GM08714 (cell line): Measurements from ENCODE around the gene RAPH1.
A peak's percentile ranks its signal among the peaks of the same experiment; 100 is the strongest.
"Not testable (repeated sequence)": the region's sequence is repeated elsewhere in the genome, so short reads cannot be mapped to it uniquely, and the experiment has no call there.

Source experiments
- H3K4me3 ChIP-seq: fragments of 200-500 bp; sonication (Bioruptor generic); 2 replicates; pipeline ENCODE4 v1.5.1; 2014; ENCODE audit warnings: mild to moderate bottlenecking, low read length, inconsistent platforms
- ZNF274 ChIP-seq: IDR thresholded peaks from 2 replicates; pipeline ENCODE4 v1.6.1; 2012; ENCODE audit warnings: mild to moderate bottlenecking, low read depth, low read length

The RAPH1 gene

GRCh38 chr2:203562268-203562667 lies 27.2 kb upstream of the RAPH1 start:
- no peak overlapping the region for H3K4me3 ChIP-seq
- no peak for TF ChIP-seq ZNF274

DNA sequence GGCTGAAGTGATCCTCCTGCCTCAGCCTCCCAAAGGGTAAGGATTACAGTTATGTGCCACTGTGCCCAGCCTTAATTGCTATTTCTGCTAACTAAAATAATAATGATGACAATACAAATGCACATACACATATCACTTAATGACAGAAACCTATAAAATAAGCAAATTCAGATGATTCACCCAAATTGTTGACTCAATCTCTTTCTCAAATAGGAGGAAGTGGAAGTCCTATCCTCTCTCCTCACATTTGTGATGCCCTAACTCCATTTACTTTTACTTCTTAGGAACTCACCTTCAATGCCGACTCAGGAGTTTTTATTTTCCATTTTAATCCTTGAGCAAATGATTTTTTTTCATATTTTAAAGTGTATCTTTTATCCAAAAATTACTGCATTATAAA lies 24.5 kb upstream of the RAPH1 start:
- TF ChIP-seq ZNF274: no peak
- H3K4me3 ChIP-seq: no peak overlapping the region

- TF ChIP-seq ZNF274: no peak
- H3K4me3 ChIP-seq: no peak overlapping the region
Observed at GRCh38 chr2:203553784-203554183, 18.7 kb upstream of the RAPH1 start.

GRCh38 chr2:203551778-203552177 lies 16.7 kb upstream of the RAPH1 start:
- no peak overlapping the region for H3K4me3 ChIP-seq
- no peak for TF ChIP-seq ZNF274

DNA sequence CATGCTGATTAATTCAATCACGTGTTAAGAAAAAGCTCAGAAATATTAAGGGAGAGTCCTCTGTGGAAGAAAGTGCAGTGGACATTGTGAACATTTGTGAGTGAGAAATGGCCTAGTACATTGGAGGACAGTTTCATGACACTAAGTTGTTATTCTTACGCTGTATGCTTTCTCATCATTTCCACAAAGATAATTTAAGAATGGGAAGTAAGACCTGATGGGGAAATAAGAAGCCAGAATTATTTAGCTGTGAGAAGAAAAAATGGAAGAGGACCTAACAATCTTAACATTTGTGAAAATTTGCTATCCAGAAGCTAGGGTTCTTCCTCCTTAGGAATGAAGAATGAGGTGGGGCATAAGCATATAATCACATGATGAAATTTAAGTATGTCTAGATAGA lies 15.2 kb upstream of the RAPH1 start:
- TF ChIP-seq ZNF274: no peak
- no peak overlapping the region for H3K4me3 ChIP-seq

GRCh38 chr2:203549406-203549805 lies 14.3 kb upstream of the RAPH1 start:
- H3K4me3 ChIP-seq: no peak overlapping the region
- TF ChIP-seq ZNF274: no peak

GRCh38 chr2:203548887-203549286 lies 13.8 kb upstream of the RAPH1 start:
- no peak for TF ChIP-seq ZNF274
- H3K4me3 ChIP-seq: no peak overlapping the region

GRCh38 chr2:203547356-203547755 lies 12.3 kb upstream of the RAPH1 start:
- H3K4me3 ChIP-seq: no peak overlapping the region
- TF ChIP-seq ZNF274: no peak

DNA sequence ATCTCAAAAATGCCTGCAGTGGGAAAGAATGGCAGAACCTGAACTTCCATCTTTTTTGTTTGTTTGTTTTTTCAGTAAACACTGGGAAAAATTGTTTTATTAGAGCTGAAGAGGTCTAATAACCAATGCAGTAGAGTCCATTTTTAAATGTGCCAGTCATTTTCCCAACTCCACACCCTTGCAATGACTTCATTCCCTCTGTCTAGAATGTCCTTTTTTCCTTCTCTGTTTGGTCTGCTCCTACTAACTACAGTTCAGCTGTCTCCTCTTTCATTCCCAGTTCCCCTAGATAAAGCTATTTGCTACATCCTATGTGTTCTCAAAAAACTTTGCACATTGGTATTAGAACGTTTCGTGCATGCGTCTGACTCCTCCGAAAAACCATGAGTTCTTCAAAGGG lies 9.3 kb upstream of the RAPH1 start:
- H3K4me3 ChIP-seq: no peak overlapping the region
- TF ChIP-seq ZNF274: no peak

GRCh38 chr2:203543898-203544328 lies 8.8 kb upstream of the RAPH1 start:
- H3K4me3 ChIP-seq: no peak overlapping the region
- TF ChIP-seq ZNF274: no peak

DNA sequence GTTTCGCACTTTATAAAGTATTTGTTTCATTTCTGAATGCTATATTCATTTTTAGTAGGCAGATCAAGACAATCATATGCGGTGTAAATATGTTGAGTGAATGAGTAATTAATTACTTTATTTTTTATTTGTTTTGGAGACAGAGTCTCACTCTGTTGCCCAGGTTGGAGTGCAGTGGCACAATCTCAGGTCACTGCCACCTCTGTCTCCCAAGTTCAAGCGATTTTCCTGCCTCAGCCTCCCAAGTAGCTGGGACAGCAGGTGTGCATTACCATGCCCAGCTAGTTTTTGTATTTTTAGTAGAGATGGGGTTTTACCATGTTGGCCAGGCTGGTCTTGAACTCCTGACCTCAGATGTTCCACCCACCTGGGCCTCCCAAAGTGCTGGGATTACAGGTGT lies 5.5 kb upstream of the RAPH1 start:
- not testable (repeated sequence) for H3K4me3 ChIP-seq

GRCh38 chr2:203538237-203538636 lies 3.1 kb upstream of the RAPH1 start:
- H3K4me3 ChIP-seq: not testable (repeated sequence)

DNA sequence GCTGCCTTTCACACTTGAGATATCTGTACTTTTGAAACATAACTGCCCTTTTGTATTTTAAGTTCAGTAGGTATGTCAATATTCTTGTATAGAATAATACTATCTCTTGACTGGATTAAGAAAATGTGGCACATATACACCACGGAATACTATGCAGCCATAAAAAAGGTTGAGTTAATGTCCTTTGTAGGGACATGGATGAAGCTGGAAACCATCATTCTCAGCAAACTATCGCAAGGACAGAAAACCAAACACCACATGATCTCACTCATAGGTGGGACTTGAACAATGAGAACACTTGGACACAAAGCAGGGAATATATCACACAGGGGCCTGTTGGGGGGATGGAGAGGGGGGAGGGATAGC lies 1.5 kb upstream of the RAPH1 start:
- not testable (repeated sequence) for H3K4me3 ChIP-seq

GRCh38 chr2:203535784-203536585 lies 884 bp upstream of the RAPH1 start:
- H3K4me3 ChIP-seq: peak overlapping the region; percentile 61; the same call in 1 of the 2 replicates
- no peak for TF ChIP-seq ZNF274

DNA sequence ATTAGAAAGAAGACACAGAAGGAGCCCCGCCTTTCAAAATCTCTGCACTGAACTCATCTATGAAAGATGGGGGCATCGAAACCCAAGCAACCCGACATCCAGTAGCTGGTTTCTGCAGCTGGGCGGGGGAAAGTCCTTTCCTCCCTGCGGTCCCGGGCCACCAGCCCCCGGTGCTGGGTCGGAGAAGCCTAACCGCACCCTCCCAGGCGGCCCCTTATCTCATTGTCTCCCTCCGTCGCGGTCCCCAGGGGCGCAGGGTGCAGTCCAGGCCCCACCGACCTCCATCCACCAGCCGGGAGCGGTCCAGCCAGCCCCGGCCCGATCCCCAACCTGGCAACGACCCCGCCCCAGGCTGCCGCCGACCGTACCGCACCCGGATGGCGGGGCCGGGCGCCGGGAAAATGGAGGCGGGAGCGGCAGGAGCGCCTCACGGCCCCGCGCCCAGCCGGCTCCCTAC lies 452 bp downstream of the RAPH1 start:
- peak overlapping the region; percentile 61 for H3K4me3 ChIP-seq
- no peak for TF ChIP-seq ZNF274
